HEK293 (cell line): Measurements from ENCODE around the gene MAP1S.

Experiments
- YY1 ChIP-seq: fragments of 450-650 bp; formaldehyde crosslinking; IDR thresholded peaks from 2 replicates; pipeline ENCODE4 v1.5.1; 2018; ENCODE audit warnings: missing biosample characterization, missing genetic modification characterization
- ZNF266 ChIP-seq: fragments of 450-650 bp; formaldehyde crosslinking; IDR thresholded peaks from 2 replicates; pipeline ENCODE4 v1.5.1; 2016; ENCODE audit warnings: missing biosample characterization, missing genetic modification characterization, low read depth
- ZNF596 ChIP-seq: fragments of 450-650 bp; IDR thresholded peaks from 2 replicates; pipeline ENCODE4 v1.5.0; 2018; ENCODE audit warnings: missing biosample characterization, mild to moderate bottlenecking, missing genetic modification characterization, moderate library complexity
- ZNF610 ChIP-seq: fragments of 450-650 bp; formaldehyde crosslinking; IDR thresholded peaks from 2 replicates; pipeline ENCODE4 v1.5.1; 2016; ENCODE audit warnings: missing biosample characterization, missing genetic modification characterization, borderline replicate concordance
- ZNF623 ChIP-seq: fragments of 450-650 bp; formaldehyde crosslinking; IDR thresholded peaks from 2 replicates; pipeline ENCODE4 v1.5.1; 2016; ENCODE audit warnings: missing biosample characterization, missing genetic modification characterization
- TF ChIP-seq, protein P1 (sequence below): fragments of 450-650 bp; formaldehyde crosslinking; IDR thresholded peaks from 2 replicates; pipeline ENCODE4 v1.5.1; 2016; ENCODE audit warnings: missing biosample characterization, missing genetic modification characterization

DNA sequence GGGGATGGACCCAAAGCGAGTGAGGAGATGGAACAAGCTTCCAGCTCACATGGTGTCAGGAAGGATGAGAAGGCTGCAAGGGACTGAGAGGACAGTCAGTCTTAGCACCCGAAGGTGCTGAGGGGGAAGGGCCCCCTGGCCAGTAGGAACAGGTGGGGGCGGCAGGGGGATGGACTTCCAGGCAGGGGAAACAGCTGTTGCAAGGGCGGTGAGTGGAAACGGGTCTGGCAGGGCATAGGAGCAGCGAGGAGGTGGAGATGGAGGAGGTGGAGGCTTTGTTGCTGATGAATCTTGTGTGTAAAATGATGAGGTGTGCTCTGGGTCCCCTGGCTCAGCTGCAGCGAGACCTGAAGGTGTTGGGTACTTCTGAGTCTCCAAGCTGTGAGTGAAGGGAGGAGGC lies 1.2 kb downstream of the MAP1S start:
- TF ChIP-seq, protein P1, sequence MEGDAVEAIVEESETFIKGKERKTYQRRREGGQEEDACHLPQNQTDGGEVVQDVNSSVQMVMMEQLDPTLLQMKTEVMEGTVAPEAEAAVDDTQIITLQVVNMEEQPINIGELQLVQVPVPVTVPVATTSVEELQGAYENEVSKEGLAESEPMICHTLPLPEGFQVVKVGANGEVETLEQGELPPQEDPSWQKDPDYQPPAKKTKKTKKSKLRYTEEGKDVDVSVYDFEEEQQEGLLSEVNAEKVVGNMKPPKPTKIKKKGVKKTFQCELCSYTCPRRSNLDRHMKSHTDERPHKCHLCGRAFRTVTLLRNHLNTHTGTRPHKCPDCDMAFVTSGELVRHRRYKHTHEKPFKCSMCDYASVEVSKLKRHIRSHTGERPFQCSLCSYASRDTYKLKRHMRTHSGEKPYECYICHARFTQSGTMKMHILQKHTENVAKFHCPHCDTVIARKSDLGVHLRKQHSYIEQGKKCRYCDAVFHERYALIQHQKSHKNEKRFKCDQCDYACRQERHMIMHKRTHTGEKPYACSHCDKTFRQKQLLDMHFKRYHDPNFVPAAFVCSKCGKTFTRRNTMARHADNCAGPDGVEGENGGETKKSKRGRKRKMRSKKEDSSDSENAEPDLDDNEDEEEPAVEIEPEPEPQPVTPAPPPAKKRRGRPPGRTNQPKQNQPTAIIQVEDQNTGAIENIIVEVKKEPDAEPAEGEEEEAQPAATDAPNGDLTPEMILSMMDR (tag by site-specific recombination) = no peak
- TF ChIP-seq ZNF266 = no peak
- TF ChIP-seq ZNF610 (tag by site-specific recombination) = no peak
- no peak for TF ChIP-seq ZNF596 (tag by site-specific recombination)
- TF ChIP-seq ZNF623 (tag by site-specific recombination) = no peak
- TF ChIP-seq YY1 (tag by site-specific recombination) = no peak
